HG03103 (cell line): ENCODE results near the gene CACNA1I.

Source experiments
- ATAC-seq: cut with Tn5 transposase; IDR thresholded peaks from one replicate; pipeline ENCODE4 v1.9.1; 2021; ENCODE audit warnings: low read depth; ENCODE audit not compliant: unreplicated experiment

Gene CACNA1I

DNA sequence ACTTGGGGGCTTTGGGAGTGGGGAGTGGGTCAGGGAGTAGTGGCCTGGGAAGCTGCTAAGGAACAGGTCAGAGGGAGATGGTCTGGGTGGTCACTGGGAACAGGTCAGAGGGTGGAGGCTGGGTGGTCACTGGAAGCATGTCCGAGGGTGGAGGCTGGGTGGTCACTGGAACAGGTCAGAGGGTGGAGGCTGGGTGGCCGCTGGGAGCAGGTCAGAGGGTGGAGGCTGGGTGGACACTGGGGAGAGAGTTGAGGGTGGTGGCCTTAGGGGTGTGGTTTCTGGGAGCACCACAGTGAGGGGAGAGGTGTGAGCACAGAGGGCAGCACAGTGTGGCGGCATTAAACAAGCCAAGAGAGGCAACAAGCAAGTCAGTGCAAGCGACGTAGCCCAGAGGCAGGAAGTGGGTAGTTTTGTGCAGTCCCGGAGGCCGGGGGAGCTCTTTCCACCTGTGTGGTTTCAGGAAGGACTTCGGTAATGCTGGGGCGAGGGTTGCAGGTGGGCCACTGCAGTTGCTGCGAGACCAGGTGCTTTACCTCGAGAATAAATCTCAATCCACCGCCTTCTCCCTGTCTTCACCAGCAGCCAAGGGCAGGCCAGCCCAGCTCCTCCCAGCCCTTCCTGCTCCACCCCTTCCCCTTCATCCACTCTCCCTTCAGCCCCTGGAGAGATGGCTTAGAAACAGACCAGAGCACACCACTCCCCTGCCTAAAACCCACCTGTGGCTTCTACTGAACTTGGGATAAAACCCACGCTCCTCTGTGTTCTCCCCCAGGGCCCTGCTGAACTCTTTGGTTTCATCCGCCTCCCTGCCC lies 3.2 kb upstream of the CACNA1I start:
- ATAC-seq: no peak

DNA sequence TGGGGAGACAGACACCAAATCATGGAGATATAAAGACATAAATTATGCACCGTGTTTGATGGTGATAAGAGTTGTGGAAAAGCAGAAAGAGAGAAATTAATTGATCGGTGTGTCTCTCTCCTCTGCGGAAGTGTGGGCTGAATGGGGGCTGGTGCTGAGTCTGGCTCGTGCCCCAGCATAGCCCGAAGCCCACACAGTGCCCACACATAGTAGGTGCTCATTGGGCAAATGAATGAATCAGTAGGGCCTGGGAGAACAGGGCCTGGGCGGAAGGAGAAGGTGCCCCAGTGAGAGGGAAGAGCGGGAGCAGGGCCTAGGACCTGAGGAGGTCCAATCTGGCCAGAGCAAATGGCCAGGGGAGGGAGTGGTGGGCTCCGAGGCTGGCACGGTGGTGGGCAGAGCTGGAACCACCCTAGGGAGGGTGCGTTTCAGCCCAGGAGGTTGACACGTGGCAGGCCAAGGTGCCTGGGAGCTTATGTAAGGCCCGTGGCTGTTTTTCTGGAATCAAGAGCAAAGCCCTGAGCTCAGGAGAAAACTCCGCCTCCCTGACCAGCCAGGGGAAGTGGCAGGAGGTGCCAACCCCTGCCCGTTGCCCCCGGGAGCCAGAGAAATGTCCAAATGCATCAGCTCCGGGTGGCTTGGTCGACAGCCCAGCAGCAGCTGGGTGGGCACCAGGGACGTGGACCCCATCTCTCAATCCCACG lies 2.1 kb upstream of the CACNA1I start:
- ATAC-seq: no peak

DNA sequence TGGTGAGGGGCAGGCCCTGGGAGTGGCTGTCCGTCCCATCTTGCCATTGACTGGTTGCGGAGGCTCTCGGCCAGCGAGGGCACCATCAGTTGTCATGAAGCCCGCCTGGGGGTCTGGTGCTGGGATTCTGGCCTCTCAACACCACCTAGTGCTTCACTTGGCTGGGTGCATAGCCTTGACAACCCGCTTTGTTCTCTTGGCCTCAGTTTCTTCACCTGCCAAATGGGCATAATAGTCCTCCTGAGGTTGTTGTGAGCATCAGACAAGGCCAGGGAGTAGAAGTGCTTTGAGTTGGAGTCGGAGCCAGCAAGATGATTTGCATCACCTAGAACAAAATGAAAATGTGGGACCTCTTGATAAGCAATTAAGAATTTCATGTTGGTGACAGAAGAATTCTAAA lies 1.5 kb upstream of the CACNA1I start:
- ATAC-seq: no peak

DNA sequence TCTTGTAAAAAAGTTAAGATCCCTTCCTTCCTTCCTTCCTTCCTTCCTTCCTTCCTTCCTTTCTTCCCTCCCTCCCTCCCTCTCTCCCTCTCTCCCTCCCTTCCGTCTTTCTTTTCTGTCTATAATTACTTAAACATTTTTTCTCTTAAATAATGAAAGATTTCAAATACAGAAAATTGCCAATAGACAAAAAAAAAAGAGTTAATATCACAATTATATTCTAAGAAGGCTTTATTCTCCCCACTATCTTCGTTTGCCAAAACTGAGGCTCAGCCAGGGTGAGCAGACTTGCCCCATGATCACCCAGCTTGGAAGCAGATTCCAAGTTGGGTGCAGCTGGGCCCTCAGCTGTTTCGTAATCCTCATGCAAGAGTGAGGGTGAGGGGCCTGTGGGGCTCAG lies 327 bp upstream of the CACNA1I start:
- no peak for ATAC-seq

DNA sequence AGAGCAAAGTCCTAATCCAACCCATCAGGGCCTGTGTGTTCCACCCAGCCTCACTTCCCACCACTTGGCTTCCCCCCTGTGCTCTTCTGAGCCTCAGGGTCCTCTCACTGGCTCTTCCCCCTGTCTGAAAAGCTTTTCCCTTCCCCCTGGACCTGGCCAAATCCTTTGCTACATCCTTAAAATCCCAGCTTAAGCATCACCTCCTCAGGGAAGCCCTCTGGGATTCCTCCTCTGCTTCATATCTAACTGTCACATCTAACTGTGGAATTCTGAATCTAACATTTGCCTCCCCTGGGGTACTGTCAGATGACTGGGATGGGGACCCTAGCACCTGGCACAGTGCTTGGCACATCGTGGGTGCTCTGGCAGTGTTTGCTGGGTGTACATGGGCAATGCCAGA lies 985 bp downstream of the CACNA1I start:
- no peak for ATAC-seq

DNA sequence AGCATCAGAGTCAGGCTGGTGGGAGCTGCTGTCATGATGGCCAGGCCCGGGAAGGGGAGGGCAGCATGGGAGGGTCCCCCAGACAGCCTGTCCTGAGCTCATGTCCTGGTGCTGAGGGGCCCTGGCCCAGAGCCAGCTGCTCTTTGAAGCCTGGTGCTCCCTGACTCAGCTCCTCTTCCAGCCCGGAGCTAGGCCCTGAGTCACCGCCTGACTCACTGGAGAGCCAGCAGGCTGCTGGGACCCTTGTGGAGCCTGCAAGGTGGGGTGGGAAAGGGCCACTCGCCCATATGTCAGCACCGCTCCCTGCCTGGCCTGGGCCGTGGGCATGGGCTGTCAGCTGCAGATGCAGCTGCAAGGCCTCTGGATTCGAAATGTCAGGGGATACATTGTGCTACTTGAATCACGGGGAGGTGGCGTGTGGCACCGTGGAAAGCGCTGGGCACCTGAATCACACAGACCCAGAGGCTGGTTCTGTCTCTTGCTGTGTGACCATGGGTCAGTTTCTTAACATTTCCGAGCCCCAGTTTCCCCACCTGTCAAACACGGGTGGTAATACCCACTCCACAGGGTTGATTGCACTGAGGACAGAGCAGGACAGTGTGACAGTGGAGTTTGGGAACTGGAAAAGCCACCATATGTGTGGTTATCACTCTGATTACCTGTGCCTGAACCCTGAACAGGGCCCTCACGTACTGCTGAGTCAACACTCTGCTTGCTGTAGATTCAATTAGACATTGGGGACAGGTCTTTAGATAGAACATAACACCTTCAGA lies 4.4 kb downstream of the CACNA1I start:
- ATAC-seq: no peak

DNA sequence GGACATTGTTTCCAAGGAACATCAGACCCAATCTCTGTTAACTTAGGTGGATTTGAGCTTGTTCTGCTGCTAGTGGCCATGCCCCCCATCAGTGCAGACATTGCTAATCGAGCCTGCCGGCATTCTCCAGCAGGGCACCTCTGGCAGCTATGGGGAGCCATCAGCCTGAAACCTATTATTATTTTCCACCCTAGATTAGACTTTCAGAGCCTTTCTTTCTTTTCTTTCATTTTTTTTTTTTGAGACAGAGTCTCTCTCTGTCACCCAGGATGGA lies 4.9 kb downstream of the CACNA1I start:
- no peak for ATAC-seq

DNA sequence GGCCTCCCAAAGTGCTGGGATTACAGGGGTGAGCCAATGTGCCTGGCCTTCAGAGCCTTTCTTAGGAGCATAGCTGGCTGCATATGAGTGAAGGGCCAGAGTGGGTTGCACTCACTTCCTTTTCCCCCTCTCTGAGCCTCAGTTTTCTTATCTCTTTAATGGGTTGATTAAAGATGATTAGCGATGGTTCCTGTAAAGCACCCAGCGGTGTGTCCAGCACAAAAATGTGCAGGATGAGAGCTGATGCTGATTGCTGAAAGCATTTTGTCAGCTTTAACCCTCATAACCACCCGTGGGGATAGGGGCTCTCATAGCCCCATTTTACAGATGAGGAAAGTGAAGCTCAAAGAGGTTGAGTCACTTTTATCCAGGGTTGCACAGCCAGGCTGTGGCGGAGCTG lies 5.5 kb downstream of the CACNA1I start:
- no peak for ATAC-seq

DNA sequence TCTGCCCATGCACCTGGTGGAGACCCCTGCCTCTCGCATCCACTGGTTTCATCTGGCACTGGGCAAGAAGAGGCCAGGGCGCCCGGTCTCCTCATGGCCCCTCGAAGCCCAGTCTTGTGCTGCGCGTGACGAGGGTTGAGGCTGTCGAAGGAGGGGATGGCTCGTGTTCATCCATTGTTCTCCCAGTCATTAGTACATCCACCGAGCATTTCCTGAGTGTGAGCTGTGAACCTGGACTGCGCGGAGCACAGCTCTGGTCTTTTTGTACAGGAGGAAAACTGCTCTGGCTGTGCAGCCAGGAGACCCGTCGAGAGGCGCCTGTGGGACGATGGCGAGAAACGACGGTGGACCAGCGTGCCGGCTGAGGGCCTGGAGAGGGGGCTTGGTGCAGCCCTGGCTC lies 6.8 kb downstream of the CACNA1I start:
- no peak for ATAC-seq

DNA sequence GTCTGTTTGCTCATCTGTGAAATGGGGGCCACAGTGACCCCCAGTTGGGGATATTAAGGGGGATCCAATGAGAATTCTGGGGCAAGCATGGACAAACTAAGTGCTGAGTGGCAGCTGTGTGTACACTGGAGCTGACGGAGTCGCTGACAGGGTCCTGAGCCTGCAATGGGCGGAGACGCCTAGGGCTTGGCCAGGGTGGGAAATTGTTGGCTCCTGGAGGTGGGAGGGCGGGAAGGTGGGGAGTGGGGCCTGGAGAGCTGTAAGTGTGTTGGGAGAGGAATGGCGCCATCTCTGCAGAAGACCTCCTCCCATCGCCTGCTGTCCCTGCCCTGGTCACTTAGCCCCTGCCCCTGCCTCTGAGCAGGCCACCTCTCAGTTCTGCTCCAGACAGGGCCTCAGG lies 7.3 kb downstream of the CACNA1I start:
- no peak for ATAC-seq

DNA sequence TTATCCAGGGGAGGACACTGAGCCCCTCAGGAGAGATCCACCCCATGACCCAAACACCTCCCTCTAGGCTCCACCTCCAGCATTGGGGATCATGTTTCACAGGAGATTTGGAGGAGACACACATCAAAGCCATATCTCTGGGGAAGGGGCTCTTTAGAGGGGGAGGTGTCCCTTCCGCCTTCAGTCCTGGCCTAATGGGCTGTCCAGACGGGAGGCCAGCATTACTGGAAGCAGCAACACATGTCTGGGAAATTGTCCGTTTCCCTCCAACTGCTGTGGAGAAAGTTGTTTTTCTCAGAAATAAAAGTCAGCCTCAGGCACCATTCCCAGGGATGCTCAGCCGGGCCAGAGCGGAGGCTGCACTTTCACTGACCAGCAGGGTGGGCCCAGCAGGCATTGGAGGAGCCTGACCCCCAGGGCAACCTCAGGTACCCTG lies 9.5 kb downstream of the CACNA1I start:
- ATAC-seq: no peak

DNA sequence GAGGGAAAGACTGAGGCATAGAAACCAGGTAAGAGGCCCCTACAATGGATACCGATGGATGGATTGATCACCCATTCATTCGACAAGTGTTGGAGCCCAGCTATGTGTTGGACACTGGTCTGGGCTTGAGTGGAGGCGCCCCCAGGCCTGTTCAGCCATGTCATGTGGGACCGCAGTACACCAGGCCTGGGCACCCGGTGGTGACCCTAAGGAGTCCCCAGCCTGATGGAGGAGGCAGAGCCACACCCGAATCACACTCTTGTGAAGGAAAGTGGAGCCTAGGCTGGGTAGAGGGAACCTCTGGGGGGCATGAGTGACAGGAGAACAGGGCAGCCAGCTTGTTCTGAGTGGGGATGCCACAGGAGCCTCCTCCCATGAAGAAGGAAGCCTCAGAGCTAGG lies 10.2 kb downstream of the CACNA1I start:
- no peak for ATAC-seq

DNA sequence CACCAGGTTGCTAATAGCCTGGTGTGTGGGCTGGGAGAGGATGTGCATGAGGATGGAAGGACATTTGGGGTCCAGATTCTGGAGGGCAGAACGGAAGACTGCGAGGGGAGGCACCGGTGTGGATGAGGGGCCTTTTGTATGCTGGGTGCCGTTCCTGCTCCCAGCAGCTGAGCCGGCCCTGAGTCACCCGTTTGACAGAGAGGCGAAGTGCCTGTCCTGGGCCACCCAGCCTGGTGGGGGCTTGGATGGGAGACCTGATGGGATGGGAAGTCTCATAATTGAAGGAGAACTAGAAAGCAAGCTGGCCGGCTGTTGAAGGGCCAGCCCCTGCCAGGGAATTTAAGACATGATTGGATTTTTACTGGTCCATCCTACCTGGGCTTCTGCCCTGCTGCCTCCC lies 10.8 kb downstream of the CACNA1I start:
- no peak for ATAC-seq

DNA sequence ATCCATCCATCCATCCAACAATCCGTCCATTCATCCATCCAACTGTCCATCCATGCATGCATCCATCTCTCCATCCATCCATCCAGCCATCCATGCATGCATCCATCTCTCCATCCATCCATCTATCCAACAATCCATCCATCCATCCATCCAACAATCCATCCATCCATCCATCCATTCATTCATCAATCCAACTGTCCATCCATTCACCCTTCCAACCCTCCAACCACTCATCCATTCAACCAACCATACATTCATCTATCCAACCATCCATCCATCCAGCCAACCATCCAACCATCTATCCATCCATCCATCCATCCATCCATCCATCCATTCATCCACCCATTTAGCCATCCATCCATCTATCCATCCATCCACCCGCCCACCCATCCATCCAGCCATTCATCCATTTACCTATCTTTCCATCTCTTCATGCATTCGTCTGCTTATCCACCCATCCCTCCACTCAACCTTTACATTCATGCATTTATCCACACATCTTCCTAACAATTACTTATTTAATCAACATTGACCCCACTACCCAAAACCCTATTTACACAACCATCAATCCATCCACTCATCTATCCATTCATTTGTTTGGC lies 12.6 kb downstream of the CACNA1I start:
- ATAC-seq: no peak

DNA sequence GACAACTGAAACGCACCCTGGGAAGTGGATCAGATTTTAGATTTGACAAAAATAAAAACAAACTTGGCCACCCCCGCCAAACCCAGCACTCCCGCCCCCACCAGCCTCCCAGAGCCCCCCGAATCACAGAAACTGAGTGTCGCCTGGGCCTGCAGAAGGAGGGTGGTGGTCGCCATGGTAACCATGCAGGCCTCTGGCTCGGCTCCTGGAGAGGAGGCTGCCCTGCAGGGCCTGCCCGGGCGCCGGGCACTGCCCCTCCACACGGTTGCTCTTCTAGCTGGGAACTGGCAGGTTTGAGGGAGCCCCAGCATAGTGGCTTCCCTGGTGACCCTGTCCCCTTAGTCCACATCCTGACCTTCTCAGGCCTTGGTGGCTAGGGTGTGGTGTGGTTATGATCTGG lies 19.3 kb downstream of the CACNA1I start:
- ATAC-seq: no peak

DNA sequence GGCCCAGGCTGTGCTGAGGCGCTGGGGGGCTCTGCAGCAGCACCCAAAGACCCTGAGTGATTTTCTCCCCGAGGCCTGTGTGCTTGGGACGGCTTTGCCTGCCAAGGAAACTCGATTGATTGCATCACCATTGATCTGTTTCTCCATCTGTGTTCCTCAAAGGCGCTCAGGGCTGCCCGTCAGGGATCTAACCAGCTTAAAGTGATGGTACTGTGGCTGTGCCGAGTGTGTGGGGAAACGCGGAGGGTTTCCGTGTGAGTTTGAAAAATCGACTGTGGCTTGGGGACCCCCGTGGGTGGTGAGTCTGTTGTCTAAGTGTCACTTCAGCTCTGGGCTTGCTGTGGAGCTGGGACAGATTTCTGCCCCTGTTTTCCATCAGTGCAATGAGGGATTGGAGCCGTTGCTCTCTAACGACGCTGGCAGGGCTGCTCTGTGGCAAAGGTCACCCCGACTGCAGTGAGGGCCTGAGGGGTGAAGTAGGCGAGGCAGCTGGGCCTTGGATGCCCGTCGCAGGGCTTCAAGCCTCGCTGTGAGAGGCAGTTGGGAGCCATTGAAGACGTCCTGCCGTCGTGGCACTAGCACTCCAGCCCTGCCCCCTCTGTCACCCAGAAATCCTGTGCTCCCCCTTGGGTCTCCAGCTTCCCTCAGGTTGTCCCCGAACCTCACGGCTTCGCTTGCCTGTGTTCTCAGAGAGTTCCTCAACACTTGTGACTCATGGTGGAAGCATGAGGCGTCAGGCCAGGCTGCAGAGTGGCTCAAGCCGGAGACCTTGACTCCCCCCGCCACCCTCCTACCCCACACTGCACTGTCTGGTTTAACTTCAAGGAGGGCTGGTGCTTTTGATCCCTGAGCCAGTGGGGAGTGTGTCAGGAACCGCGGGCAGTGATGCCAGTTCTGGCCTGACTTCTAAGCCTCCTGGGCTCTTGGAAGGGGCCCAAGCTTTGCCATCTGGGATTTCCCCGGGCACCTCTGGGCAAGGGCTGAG lies 21.8 kb downstream of the CACNA1I start:
- no peak for ATAC-seq

DNA sequence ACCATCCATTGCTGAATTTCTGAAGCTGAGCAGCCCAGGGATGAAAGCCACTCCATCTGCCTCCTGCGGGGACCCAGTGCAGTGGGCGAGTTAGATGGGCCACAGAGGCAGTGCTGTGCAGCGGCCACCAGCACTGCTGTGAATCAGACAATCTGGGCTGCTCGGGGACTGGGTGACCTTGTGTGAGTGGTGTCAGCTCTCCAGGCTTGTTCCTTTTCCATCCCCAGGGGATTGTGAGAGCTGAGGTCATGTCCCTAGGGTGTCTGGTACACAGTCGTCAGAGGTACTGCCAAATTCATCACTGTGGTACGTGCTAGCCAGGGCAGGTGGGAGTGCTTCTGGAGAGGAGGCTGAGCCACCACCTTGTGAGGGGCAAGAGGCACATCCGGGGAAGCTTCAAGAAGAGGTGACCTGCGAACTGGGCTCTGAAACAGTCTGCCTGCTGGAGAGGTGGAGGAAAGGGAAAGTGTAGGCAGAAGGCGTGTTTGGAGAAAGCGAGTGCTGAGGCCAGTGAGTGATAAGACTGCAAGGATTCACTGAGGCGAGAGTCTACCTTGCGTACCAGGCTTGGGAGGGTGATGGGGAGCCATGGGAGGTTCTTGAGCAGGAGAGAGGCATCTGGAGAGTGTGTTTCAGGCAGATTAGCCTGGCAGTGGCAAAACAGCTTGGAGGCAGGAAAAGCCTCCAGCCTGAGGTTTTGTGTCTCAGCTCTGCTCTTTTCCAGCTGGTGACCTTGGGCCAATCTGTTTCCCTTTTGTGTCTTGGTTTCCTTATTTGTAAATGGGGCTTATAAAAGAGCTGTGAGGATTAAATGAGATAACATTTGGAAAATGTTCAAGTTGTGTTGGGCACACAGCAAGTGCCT lies 22.7 kb downstream of the CACNA1I start:
- ATAC-seq: no peak

DNA sequence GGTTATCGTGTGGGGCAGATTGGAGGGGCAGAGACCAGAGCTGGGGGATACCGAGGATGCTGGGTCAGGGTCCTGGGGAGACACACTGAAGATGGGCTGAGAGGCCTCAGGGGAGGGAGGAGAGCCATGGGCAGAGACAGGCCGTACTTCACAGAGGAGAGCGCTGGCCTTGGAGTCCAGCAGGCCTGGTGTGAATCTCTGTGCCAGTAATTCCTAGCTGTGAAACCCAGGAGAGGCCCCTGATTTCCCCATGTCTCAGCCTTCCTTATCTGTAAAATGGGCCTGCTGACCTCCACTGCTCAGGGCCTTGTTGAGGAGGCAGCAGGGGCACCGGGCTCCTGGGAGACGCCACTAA lies 23.4 kb downstream of the CACNA1I start:
- ATAC-seq: no peak

DNA sequence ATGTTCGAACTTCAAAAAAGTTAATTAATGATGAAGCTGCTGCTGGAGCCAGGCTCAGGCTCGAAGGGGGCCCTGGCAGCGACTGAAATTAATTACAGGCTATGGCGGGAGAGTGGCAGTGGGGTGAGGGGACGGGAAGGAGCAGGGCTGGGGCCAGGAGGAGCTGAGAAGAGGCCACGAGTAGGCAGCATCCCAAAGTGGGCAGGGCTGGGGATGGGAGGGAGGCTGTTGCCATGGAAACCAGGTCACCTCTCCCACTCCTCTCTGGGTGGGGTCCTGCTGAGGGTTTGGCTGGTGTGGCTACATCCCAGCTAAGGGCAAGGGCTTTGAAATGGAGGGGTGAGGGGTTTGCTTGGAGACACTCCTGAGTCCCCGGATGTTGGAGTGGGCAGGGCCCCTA lies 23.9 kb downstream of the CACNA1I start:
- no peak for ATAC-seq
